Activated CD4-positive, alpha-beta T cell treated with anti-CD3 and anti-CD28 coated beads, Interleukin-2, Interleukin-6, amounts not matched to agents 100 ng/mL and 50 ng/mL, durations not matched to agents 16 hours and 8 hours (primary cell): ENCODE data around the gene AFAP1.

Source experiments
- DNase-seq: peaks from one replicate; pipeline ENCODE4 v3.0.0-alpha.2; 2020

Gene AFAP1

GRCh38 chr4:7939377-7940108 lies at the start of gene AFAP1:
AFAP1 (minus strand) TSS chr4:7939861; CDS start chr4:7872078, 67,783 bp downstream.
- peak; percentile 90 for DNase-seq

GRCh38 chr4:7988437-7988836 lies 48.8 kb upstream of the AFAP1 start:
- DNase-seq = no peak

- DNase-seq = peak; percentile 84
Observed at GRCh38 chr4:7987148-7987989, 47.7 kb upstream of the AFAP1 start.

- no peak for DNase-seq
Observed at GRCh38 chr4:7985891-7986441, 46.3 kb upstream of the AFAP1 start.

- no peak for DNase-seq
Observed at GRCh38 chr4:7985072-7985471, 45.4 kb upstream of the AFAP1 start.

- no peak for DNase-seq
Observed at GRCh38 chr4:7984286-7984925, 44.7 kb upstream of the AFAP1 start.

- DNase-seq = no peak
Observed at GRCh38 chr4:7983296-7983695, 43.6 kb upstream of the AFAP1 start.

GRCh38 chr4:7981738-7982394 lies 42.2 kb upstream of the AFAP1 start:
- no peak for DNase-seq

- no peak for DNase-seq
Observed at GRCh38 chr4:7980036-7980435, 40.4 kb upstream of the AFAP1 start.

- DNase-seq = no peak
Observed at GRCh38 chr4:7979652-7979968, 39.9 kb upstream of the AFAP1 start.

- no peak for DNase-seq
Observed at GRCh38 chr4:7978907-7979651, 39.4 kb upstream of the AFAP1 start.

- no peak for DNase-seq
Observed at GRCh38 chr4:7978489-7978888, 38.8 kb upstream of the AFAP1 start.

GRCh38 chr4:7976634-7977033 lies 37.0 kb upstream of the AFAP1 start:
- DNase-seq = no peak

- DNase-seq = no peak
Observed at GRCh38 chr4:7976025-7976424, 36.4 kb upstream of the AFAP1 start.

- no peak for DNase-seq
Observed at GRCh38 chr4:7974425-7974824, 34.8 kb upstream of the AFAP1 start.

GRCh38 chr4:7973545-7973981 lies 33.9 kb upstream of the AFAP1 start:
- DNase-seq = peak; percentile 41

- DNase-seq = no peak
Observed at GRCh38 chr4:7971881-7972500, 32.3 kb upstream of the AFAP1 start.

- DNase-seq = peak; percentile 16
Observed at GRCh38 chr4:7971159-7971631, 31.5 kb upstream of the AFAP1 start.

- no peak for DNase-seq
Observed at GRCh38 chr4:7970361-7970946, 30.8 kb upstream of the AFAP1 start.

- DNase-seq = no peak
Observed at GRCh38 chr4:7968262-7968896, 28.7 kb upstream of the AFAP1 start.
